Left colon (tissue), 2 donors: ENCODE measurements around the gene MICAL2. TPM values are rescaled to one million over a fixed set of nuclear protein-coding genes. Genes with fewer than 3 reads are reported as not detected.

Experiments
- ATAC-seq: fragments of 200-7000 bp; cut with Tn5 transposase; one replicate; pipeline ENCODE4 v1.9.1; 2020; ENCODE audit warnings: mild to moderate bottlenecking, moderate library complexity
- DNase-seq, 2 donors: peaks; one replicate each; pipeline ENCODE4 v3.0.0-alpha.2; 2020
- intact Hi-C, 2 donors: fragments of 100-400 bp; cut with DNase I in 1 of 2; cut with micrococcal nuclease in 1 of 2; formaldehyde crosslinking; loops; one replicate each; pipeline versions ENCODE4 v1.11.2 to v1.14.0; 2022; cut with DNase I, micrococcal nuclease
- microRNA-seq, 2 donors: library from miRNA; unstranded; fragments of <30 nt; microRNA quantifications; one replicate each; pipeline versions ENCODE4 v1.1.0 to v1.2.0, GENCODE V29; 2020
- total RNA-seq, 2 donors: library from RNA; stranded (reverse); fragmentation: NEBNext Ultra II Directional; extraction: Animal tissue kit (Norgen Biotek cat#: 25700); gene quantifications; one replicate each; pipeline ENCODE4 v1.2.1, GENCODE V29; 2021
- donor health status: DM: no; HTN: no; CAD: no.
- donor health status: DM: yes; HTN: yes; CAD: no.

The MICAL2 gene
- total RNA-seq, 2 donors from 2014 or later = 268 to 361 TPM

- DNase-seq (no peak), ATAC-seq (peak; percentile 6)
- intact Hi-C loops = loop anchor here in 1 of 2 donors (10.0 kb wide), 2 partner anchors 354 to 484 kb away; no protein-coding TSS in a partner anchor
These were observed 178.7 kb downstream of the MICAL2 start for GRCh38 chr11:12288931-12289666.

DNA sequence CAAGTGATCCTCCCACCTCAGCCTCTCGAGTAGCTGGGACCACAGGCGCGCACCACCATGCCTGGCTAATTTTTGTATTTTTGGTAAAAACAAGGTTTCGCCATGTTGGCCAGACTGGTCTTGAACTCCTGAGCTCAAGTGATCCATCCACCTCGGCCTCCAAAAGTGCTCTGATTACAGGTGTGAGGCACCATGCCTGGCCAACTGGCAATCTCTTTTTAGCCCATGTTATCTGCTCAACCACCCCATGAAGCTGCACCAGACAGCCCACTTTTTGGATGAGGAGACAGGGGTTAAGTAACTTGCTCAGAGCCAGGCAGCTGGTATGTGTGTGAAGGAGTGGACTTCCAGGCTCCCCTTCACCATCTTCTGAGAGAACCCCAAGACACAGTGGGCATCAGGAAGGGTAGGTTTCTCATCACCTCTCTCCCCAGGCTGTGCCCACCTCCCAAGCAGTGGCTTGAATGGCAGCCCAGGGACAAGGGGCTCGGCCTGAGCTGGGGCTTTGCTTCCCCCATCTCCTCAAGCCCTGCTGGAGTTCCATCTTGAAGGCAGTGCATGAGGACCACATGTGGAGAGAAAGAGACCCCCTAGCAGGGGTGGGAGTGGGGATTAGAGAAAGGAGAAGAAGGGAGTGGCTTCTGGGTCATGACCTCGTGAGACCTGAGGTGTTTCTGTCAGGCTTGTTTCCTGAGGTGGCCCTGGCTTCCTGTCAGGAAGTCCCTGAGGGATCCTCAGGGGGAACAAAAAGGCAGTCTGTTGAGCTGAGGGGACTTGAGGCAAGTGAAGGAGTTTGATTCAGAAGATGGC lies 179.5 kb downstream of the MICAL2 start:
- intact Hi-C loops = loop anchor here in 1 of 2 donors (10.0 kb wide), 2 partner anchors 355 to 485 kb away; no protein-coding TSS in a partner anchor
- ATAC-seq (no peak), DNase-seq (no peak)

GRCh38 chr11:12290477-12290922 lies 180.1 kb downstream of the MICAL2 start:
- intact Hi-C loops = no loop called here
- ATAC-seq = no peak
- no peak for DNase-seq

DNA sequence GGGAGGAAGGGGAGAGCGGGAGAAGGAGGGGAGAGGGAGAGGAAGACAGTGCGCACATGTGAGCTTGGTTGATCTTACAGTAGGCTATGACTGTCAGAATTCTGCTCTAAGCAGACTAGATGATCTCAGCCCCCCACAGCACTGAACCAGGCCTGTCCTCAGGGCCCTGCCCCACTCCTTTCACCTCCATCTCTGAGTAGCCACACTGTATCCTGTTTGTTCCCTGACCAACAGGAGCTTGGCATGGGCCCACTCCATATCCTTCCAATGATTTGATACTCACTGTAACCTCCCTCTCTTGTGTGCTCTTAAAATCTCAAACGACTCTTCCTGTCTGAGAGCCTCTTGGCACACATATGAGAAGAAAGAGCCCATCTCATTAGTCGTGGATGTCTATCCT lies 180.9 kb downstream of the MICAL2 start:
- ATAC-seq = no peak

GRCh38 chr11:12291766-12292165 lies 181.4 kb downstream of the MICAL2 start:
- DNase-seq = no peak
- intact Hi-C loops = no loop called here
- no peak for ATAC-seq

More for the DNA sequence above, 180.9 kb downstream of the MICAL2 start:
- intact Hi-C loops = no loop called here
- no peak for DNase-seq

DNA sequence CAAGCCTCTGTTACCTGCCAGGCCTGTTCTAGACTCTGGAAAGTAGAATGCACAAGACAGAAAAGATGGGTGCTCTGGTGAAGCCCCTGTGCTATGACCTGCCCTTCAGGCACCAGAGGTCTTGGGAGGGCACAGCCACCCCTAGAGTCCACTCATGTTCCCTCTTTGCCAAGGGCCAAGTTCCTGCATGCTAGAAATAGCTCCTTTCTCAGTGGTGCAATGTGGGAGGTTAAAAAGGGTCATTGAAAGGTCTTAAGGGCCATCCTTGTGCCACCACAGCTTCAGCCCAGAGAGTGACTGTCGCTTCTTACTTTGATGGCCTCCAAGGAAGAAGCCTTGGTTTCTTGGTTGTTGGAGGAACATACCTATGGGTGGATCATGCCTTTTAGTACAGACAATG lies 182.4 kb downstream of the MICAL2 start:
- intact Hi-C loops = no loop called here
- ATAC-seq = no peak
- DNase-seq = no peak

- ATAC-seq (no peak), DNase-seq (no peak)
- intact Hi-C loops = no loop called here
These were observed 183.1 kb downstream of the MICAL2 start for GRCh38 chr11:12293486-12293885.

DNA sequence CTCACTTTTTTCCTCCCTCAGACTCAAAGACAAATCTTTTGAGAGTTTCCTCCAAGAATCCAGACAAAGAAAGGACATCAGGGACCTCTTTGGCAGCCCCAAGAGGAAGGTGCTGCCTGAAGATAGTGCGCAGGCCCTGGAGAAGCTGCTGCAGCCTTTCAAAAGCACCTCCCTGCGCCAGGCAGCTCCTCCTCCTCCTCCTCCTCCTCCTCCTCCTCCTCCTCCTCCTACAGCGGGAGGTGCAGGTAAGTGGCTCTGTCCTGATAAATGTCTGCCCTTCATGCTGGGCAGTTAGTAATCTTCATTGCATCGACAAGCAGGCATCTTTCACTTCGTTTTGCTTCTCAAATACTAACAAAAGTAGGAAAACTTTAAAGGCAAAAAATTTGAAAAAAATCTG lies 184.2 kb downstream of the MICAL2 start:
- intact Hi-C loops = no loop called here
- no peak for DNase-seq
- no peak for ATAC-seq

DNA sequence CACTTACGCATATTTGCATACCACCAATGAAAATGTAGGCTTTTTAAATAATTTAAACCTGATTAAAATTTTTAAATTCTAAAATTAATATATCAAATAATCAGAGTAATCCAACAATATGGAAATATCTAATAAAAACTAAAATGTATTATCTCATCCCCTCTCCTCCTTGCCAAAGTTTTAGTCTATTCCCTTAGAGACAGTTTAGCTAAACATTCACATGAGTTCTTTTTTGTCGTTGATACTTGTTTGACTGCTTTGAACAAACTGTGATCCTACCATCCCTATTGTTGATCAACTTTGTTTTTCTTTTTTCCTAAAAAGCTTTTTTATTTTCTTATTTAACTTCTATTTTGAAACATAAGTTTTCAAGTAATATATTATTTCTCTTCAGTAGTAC lies 185.6 kb downstream of the MICAL2 start:
- ATAC-seq = no peak
- no peak for DNase-seq
- intact Hi-C loops = no loop called here

- ATAC-seq (no peak), DNase-seq (no peak)
- intact Hi-C loops = no loop called here
These were observed 188.2 kb downstream of the MICAL2 start for GRCh38 chr11:12298610-12299009.

GRCh38 chr11:12301379-12301778 lies 191.0 kb downstream of the MICAL2 start:
- ATAC-seq (no peak), DNase-seq (no peak)
- intact Hi-C loops = no loop called here

DNA sequence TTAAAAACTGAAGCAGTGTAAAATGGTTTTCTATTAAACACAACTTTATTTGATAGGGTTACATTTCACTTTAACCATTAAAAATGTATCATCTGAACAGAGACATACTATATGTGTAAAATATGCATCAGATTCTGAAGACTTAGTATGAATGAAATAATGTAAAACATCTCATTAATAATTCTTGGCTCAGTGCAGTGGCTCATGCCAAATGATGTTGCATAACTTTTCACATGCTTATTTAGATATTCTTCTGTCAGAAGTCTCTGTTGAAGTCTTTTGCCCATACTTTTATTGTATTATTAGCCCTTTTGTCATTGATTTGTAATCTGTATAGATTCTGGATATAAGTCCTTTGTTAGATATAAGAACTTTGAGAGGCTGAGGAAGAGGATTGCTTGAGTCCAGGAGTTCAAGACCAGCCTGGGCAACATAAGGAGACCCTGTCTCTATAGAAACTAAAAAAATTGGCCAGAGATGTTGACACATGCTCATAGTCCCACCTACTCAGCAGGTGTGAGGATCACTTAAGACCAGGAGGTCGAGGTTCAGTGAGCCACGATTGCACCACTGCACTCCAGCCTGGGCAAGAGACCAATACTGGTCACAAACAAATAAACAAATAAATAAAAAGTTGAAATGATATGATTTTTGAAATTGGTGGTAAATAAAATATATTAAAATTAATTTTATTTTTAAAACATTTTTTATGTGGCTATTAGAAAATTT lies 193.2 kb downstream of the MICAL2 start:
- ATAC-seq (no peak), DNase-seq (no peak)
- intact Hi-C loops = no loop called here

DNA sequence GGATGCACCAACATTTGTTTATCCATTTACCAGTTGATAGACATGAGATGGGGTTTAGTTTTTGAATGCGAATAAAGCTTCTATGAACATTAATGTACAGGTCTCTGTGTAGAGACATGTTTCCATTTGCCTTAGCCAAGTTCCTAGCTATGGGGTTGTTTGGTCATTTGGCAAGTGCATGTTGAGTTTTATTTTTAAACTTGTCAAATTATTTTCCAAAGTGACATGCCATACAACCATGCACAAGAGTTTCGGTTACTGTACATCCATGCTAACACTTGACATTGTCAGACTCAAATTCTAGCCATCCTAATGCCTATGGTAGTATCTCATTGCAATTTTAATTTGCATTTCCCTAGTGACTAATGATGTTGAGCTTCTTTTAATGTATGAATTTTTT lies 196.4 kb downstream of the MICAL2 start:
- ATAC-seq = no peak
- intact Hi-C loops = no loop called here
- DNase-seq = no peak

GRCh38 chr11:12312132-12312531 lies 201.7 kb downstream of the MICAL2 start:
- DNase-seq (no peak), ATAC-seq (no peak)
- intact Hi-C loops = no loop called here

Small RNA genes within 50 kb of the gene (microRNA-seq; reads per million reads assigned to microRNA genes)
- gene MIR6124 = 0 reads per million in 2 donors

Other genes starting within 250 kb of the MICAL2 start
- 10 to 100 TPM in 1 of 2 donors, 1 to 10 TPM in 1; 8.1 to 19.5 TPM for gene DKK3, start 102.0 kb upstream of the MICAL2 start, total RNA-seq